ENCODE data around the gene SLC17A5.
"Not testable (repeated sequence)": the region's sequence is repeated elsewhere in the genome, so short reads cannot be mapped to it uniquely, and the experiment has no call there.

The SLC17A5 gene

GRCh38 chr6:73653571-73654424, at the start of gene SLC17A5:
Gene SLC17A5 (minus strand): TSS chr6:73653992. CDS start chr6:73653886, 106 bp downstream.
- peak; percentile 95 for DNase-seq (ENCODE audit: low spot score)

GRCh38 chr6:73703466-73703865, 49.7 kb upstream of the SLC17A5 start:
- no peak for DNase-seq (ENCODE audit: low spot score)

GRCh38 chr6:73702444-73702843, 48.7 kb upstream of the SLC17A5 start:
- no peak for DNase-seq (ENCODE audit: low spot score)

GRCh38 chr6:73699676-73700459, 46.1 kb upstream of the SLC17A5 start:
- no peak for DNase-seq (ENCODE audit: low spot score)

DNA sequence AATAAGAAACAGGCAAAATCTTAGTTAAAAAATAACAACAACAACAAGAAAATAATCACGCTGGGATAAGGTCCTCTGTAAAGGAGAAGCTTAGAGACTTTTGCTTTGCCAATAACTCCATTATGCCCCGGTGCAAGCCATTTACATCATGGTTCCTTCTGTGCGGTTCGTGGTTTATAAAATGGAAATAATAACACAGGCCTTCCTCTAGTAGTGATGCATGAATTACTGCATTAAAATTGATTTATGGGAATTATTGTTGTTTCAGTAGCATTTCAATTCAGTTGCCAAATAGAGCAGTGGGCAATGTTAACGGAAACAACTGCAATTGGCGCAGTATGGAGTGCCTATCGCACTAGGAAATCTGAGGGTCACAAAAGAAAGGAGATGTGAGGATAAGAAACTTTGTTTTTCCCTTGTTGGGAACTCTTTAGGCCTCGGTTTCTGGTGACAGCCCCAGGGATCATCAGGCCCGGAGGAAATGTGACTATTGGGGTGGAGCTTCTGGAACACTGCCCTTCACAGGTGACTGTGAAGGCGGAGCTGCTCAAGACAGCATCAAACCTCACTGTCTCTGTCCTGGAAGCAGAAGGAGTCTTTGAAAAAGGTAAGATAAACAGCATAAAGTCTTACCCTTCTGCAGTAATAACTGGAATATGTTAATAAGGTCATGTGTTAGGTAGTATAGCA, 43.3 kb upstream of the SLC17A5 start:
- DNase-seq (ENCODE audit: low spot score): no peak

GRCh38 chr6:73695619-73696421, 42.0 kb upstream of the SLC17A5 start, which contains the start of gene CD109:
Gene CD109 (plus strand): TSS chr6:73696203. CDS start chr6:73696216, 13 bp downstream.
- peak; percentile 74 for DNase-seq (ENCODE audit: low spot score)

GRCh38 chr6:73694711-73695411, 41.1 kb upstream of the SLC17A5 start:
- DNase-seq (ENCODE audit: low spot score): no peak

DNA sequence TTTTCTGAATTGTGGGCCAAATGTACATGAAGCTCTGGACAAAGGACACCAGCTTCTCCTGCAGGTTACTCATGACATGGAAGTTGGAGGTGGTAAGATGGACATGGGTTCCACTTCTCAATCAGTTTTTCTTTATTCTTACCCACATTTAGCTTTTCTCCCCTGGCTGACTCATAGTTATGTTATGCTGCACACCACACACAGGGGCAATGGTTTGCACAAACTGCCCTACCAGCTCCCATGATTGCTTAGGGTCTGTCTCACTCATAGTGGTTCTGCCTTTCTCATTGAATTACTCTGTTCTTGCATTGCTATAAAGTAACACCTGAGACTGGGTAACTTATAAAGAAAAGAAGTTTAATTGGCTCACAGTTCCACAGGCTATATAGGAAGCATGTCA, 37.7 kb upstream of the SLC17A5 start:
- no peak for DNase-seq (ENCODE audit: low spot score)

GRCh38 chr6:73690056-73690455, 36.3 kb upstream of the SLC17A5 start:
- no peak for DNase-seq (ENCODE audit: low spot score)

GRCh38 chr6:73688351-73688750, 34.6 kb upstream of the SLC17A5 start:
- no peak for DNase-seq (ENCODE audit: low spot score)

DNA sequence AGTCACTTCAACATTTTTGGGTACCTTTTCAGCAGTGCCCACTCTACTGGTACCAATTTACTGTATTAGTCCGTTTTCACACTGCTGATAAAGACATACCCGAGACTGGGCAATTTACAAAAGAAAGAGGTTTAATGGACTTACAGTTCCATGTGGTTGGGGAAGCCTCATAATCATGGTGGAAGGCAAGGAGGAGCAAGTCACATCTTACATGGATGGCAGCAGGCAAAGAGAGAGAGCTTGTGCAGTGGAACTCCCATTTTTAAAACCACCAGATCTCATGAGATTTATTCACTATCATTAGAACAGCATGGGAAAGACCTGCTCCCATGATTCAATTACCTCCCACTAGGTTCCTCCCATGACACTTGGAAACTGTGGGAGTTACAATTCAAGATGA, 29.8 kb upstream of the SLC17A5 start:
- not testable (repeated sequence) for DNase-seq (ENCODE audit: low spot score)

- no peak for DNase-seq (ENCODE audit: low spot score)
Observed at GRCh38 chr6:73680289-73680918, 26.6 kb upstream of the SLC17A5 start.

- DNase-seq (ENCODE audit: low spot score): not testable (repeated sequence)
Observed at GRCh38 chr6:73679846-73680245, 26.1 kb upstream of the SLC17A5 start.

DNA sequence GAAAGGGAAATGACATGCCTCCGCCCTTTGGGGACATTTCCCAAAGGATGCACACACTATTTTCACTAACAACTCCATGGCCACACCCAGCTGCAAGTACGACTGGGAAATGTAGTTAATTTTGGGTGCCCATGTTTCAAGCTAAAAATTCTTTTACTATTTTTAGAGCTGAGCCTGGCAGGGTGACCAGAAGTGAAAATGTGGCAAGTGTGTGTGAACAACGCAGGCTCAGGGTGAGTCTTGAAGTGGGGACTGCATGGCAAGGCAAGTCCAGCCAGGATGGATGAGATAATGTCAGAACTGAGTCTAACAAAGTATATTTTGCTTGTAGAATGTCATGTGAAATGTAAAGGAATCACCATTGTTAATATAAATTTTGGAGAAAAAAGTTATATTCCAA, 25.2 kb upstream of the SLC17A5 start:
- no peak for DNase-seq (ENCODE audit: low spot score)

DNA sequence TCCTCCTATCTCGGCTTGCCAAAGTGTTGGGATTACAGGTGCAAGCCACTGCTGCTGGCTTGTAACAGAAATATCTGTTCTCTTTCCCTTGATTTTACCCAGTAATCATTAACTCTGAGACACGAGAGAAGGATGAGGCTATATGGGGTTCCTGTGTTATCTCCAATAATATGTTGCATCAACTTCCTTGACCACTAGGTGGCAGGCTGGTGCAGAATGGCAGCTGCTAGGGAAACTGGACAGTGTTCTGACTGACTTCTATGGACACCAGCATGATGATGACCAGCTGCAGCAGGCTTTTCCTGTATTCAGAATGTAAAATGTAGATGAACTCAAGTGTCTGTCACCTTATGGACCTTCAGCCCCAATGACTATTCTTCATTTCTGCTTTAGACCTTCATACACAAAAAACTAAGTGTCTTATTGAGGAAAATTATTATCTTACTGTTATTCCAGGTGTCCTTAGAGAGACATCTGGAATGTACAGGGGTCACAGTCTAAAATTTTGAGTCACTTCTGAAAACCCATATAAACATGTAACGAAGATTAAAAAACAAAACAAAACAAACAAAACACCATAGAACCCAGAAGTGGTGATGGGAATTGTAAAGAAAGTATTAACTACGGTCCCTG, 21.8 kb upstream of the SLC17A5 start:
- DNase-seq (ENCODE audit: low spot score): peak; percentile 67

DNA sequence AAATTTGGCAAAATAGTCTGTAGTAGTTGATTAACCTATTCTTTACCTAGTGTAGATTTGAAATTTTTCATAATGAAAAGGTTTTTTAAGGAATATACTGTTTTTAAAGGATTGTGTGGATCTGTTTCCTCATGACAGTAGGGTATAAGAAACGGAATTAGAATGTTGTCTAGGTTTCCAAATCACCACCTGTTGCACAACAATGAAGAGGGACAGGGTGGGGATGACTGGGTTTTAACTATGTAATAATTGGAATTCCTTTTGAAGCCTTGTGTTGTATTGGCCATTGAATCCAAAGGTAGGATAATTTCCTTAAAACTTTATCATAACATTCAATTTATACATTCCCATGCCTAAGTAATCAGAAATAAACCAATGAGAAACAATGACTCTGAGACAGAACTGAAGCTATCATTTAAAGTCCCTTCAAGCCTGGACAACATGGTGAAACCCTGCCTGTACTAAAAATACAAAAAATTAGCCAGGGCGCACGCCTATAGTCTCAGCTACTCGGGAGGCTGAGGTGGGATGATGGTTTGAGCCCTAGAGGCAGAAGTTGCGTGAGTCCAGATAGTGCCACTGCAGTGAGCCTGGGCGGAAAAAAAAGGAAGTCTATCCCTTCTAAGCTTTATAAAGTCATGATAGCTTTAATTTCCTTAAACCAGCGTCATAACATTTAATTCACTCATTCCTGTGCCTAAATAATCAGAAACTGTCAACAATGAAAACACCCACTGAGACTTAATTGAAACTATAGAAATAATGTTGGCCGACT, 18.3 kb upstream of the SLC17A5 start:
- no peak for DNase-seq (ENCODE audit: low spot score)

DNA sequence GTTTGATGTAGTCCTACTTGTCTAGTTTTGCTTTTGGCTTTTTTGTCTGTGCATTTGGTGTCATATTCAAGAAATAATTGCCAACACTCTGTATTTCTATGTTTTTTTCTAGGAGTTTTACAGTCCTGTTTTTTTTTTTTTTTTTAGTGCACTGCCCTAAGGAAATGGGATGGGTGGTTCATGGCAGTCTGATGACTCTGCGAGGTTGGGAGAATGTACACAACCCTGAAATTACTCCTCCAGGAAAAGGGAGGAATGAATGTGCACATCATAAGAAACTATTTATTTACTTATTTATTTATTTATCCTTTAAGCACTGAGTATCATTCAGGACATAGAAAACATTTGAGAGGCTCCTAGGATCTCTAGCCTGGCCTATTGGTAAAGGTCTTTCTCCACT, 15.2 kb upstream of the SLC17A5 start:
- no peak for DNase-seq (ENCODE audit: low spot score)

GRCh38 chr6:73667798-73668197, 14.0 kb upstream of the SLC17A5 start:
- no peak for DNase-seq (ENCODE audit: low spot score)

DNA sequence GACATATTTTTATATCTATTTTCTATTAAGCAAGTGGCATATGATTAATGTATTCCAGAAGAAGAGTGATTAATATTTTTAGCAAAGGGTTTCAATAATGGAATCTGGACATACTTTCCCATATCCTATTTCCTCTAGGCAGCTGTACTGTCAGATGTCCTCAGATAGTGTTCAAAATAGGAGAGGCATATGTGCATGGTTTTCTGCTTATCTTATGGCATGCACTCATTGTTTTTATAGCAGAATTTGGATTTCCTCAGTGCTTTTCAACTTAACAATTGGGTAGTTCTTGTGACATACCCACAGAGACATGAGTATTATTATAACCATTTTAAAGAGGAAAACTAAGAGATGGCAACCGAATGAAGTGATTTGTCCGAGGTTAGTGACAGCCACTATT, 12.6 kb upstream of the SLC17A5 start:
- DNase-seq (ENCODE audit: low spot score): no peak

Measured in COLO829 (cell line).